Stimulated activated CD4-positive, alpha-beta T cell treated with anti-CD3 and anti-CD28 coated beads, Interleukin-4, amount 100 ng/mL, for 48 hours (primary cell): Measurements from ENCODE around the gene NDUFS6.

ENCODE experiments used
- DNase-seq, 2 donors: peaks; one replicate each; pipeline ENCODE4 v3.0.0-alpha.2; 2020; ENCODE audit warnings: low read depth in 2 of 2

Gene NDUFS6

DNA sequence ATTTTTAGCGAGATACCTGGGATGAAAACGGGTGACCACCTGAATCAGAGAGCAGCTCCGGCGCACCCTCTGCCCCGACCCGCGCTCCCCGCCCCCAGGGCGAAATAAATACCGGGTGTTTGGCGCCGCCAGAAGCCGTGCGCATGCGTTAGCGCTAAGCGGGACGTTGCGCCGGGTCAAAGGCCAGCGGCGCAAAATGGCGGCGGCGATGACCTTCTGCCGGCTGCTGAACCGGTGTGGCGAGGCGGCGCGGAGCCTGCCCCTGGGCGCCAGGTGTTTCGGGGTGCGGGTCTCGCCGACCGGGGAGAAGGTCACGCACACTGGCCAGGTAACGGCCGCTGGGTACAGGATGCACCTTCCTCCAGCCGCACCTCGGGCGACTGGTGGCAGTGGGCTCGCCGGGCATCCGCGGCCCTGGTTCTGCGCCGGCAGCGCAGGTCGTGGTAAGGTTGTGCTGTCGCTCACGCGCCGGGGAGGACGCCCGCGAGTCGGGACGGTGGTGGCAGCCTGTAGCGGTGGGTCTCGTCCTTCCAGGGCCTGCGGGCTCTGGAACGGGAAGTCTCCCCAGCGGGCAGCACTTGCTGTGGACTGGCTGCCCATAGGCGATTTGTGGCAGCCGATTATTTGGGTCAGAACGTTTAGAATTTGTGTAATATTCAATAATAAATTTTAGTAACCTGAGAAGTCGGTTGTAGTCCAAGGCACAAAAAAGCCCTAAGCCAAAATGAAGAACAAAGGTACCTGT is at the start of gene NDUFS6:
TSS of gene NDUFS6 (plus strand) at position 186 of the 745 bp plus-strand sequence. CDS start at position 197, 11 bp downstream.
- peak; percentile 65 to 78 for DNase-seq

DNA sequence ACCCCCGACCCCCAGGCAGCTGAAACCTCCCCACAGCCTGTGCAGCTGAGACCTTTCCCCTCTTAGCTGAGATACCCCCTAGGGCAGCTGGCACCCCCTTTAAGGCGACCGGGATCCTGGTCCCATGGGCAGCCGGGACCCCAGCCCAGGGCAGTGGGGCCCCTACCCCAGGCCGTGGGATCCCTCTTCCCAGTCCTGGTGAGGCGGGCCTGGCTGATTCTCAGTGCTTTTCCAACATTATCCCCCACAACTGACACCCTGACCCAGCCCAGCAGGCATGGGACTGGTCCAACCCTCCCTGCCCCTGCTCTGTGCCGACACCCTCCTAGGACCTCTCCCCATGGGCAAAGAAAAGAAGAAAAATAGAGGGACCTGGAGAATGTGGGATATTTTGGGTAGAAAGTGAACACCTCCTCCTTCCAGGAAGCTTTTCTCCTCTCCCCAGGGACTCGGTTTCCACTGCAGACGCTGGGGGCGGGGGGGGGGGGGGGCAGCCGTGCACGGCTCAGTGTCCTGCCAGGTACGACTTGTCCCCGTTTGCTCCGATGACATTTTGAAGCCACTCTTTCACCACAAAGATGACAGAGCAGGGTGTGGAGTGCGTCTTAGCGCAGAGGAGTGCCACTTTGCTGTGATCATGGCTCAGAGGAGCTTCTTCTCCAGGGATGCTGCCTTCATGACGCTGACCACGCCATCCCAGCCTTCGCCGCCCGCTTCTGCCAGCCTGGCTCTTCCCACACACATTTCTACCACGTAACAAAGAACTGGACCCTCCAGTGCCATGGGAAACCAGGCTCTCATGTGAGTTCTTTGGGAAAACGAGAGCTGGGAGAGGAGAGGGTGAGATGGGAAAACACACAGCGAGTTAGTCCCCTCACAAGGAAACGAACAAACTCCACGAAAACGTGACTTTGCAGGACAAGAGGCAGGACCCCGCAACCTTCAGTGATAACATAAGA is 49.1 kb upstream of the NDUFS6 start:
- DNase-seq = no peak

DNA sequence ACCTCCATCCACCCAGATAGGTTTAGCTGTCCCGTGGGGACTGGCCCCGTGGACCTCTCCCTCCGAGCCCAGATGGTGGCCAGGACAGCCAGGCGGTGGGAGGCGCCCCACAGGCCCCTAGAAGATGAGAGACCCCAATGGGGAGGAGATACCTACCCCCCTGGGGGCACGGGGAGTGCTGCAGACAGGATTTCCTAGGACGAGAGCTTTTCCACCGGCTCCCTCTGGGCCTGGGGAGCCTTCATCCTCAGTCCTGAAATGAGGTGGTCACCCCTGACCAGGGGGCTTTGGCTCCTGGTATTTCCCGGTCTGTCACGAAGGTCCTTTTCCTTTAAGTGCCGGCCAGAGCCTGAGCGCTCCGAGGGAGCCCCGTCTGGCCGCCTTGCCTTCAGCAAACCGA is 48.3 kb upstream of the NDUFS6 start:
- no peak for DNase-seq

DNA sequence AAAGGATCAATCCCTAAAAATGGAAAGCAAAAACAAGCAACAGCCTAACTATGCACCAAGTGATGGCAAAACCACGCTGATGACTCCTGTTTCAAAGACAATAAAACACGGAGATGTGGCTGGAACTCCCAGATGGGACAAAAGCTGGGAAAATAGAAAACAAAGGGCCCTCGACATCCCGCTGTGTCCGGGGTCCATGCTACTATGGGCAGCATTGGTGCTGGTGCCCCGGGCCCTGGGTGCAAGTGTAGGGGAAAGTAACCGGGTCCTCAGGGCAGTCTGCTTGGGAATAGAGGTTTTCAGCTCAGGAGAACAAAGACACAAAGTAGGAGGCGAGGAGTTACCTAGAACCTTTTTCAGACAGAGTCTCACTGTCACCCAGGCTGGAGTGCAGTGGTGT is 47.7 kb upstream of the NDUFS6 start:
- no peak for DNase-seq

DNA sequence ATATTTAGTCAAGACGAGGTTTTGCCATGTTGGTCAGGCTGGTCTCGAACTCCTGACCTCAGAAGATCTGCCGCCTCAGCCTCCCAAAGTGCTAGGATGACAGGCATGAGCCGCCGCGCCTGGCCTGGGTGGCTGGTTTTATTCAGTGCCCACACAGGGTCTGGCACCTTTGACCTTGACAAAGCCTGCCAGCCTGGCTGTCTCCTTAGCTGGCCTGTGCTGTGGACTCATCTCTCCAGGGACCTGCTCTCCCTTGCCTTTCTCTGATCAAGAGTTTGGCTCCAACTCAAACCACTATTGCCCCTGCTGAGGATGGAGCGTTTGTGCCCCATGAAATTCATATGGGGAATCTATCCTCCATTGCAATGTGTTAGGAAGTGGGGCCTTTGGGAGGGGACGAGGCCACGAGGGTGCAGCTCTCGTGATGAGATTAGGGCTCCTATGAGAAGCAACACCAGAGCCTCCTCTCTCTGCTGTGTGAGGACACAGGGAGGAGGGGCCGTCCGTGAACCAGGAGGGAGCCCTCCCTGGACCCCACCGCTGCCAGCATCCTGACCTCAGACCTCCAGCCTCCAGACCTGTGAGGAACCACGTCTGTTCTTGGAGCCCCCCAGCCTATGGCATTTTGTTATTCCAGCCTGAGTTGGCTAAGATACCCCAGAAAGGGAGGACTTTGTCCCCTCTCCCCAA is 46.5 kb upstream of the NDUFS6 start:
- DNase-seq = no peak

DNA sequence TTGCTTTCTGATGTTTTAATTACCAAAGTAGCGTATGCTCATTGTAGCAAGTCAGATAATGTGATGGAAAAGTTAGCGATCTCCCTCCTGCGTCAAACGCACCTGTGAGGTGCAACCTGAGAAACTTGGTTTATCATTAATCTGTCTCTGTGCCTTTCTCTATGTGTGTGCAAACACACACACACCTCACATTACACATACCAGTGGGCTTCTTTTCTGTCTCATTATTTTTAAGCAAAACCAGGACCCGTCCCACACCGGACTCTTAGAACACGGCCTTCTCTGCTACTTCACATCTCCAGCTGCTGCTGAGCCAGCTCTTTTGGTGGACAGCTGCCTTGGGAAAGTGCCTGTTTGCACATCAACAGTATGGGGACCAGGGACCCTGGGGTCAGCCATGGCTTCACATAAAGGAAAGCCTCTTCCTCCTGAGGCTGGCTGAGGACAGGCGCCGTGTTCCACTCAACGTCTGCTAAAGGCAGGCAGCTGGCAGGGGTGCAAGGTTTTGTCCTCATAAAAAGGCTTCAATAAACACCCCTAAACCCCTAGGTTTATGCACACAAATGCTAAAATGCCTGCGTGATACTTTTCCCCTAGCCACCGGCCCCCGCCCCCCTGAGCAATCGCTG is 45.8 kb upstream of the NDUFS6 start:
- no peak for DNase-seq

DNA sequence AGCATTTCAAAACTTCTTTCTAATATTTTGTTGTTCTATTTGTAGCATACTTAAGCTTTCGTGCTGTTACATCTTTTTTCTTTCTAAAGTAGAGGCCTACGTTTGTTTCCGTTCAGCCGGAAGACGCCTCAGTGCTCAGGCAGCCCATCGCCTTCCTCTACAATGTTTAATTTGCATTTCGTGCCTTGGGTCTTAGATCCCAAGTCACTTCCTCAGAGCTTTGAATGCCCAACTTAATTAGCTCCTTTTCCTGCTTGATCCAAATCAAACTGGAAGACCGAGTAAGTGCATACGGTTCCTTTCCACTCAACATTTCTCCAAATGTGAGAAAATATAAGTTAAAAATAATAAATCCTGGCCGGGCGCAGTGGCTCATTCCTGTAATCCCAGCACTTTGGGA is 44.7 kb upstream of the NDUFS6 start:
- no peak for DNase-seq

DNA sequence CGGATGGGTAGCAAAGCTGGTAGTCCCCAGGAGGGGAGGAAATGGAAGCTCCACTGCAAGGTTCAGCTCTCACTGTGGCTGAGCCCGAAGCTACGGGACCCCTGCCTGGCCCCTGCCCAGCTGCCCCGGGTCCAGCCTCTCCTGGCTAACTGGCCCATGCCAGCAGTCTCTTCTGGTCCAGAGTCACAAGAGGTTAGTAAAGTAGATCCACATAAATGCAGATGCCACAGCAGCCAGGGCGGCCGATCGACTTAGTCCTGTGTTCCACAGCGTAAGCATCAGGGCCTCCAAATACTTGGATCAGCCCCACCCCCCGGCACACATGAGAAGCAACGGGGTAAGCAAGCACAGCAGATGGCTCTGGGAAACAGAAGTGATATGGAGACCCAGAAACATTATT is 43.7 kb upstream of the NDUFS6 start:
- DNase-seq = no peak

DNA sequence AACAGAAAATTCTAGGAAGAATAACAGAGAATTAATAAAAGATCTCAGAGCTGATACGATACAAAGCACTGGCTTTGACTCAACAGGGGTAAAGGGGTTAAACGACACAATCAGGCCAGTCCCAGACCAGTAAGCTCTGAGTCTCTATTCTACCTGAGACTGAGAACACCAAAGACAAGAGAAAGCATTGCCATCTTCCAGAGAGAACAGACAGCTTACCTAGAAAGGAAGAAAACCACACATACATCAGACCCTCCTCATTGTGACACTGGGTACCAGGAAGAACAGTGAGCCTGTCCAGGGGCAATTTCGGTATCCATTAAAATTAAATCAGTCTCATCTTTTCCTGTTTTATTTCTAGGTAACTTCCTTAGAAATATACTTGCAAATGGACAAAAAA is 42.6 kb upstream of the NDUFS6 start:
- no peak for DNase-seq

DNA sequence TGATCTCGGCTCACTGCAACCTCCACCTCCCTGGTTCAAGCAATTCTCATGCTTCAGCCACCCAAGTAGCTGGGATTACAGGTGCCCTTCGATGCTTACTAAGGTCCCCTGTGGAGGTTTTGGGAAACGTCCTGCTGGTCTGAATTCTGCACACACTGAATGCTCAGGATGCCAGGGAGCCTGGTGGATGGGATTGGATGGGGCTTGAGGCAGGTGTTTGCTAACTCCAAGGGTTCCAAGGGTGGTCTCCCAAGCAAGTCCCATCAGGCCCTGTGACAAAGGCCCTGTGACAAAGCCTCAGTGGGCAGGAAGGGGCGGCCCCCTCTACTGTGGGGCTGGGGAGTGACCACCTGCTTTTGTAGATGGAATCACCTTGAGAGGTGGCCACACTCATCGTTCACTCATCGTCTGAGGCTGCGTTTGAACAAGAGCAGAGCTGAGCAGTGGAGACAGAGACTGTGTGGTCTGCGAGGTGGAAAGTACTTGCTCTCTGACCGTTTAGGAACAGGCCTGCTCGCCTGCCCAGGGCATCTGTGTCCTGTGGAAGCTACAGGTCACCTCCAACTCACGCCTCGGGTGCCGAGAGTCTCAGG is 41.7 kb upstream of the NDUFS6 start:
- no peak for DNase-seq

DNA sequence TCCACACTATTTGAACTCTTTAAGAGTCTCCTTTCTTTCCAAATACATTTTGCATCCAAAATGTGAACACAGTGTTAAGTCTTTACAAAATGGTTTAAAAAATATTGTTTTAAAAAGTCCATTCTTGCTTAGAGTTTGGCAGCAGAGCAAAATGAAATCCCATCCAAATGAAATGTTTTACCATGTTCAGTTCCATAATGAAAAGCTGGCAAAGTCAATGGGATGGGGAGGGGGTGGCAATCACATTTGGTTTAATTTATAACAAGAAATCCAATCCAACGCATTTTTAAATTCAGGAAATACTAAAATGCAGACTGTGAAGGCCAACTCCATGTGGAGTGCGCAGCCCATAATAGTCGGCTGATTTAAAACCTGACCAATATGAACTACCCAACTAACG is 41.0 kb upstream of the NDUFS6 start:
- DNase-seq = no peak

DNA sequence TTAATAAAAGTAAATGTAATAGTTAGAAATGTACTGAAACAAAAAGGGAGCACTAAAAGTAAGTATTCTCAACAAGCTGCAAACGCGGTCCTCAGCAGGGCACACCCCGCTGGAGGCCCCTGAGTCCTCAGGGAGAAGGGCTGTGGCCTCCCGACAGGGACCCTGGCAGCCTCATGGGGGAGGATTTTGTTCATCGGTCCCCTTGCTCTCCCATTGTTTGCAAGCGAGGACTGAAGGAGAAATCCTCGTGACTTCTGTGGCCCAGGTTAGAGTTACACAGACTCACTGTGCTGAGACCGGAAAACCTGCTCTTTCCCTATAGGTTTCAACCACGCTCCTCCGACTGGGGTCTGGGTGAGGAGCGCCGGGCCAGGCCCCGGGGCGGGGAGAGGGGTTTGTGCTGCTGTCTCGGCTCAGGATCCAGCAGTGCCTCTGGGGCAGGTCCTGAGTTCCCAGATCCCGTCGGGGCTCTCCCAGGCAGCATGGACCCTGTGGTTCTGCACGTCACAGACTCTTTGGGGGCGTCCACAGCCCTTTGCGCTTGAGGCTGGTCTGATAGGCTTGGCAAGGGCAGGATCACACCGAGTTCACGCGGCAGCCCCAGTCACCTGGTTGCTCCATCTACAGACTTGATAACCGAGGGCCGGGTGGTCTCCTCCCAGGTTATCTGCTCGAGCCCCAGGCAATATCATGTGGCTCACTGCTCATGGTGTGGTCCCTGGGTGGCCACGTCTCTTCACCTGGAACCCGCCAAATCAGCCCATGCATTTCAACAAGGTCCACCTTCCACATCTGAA is 40.4 kb upstream of the NDUFS6 start:
- DNase-seq = no peak

DNA sequence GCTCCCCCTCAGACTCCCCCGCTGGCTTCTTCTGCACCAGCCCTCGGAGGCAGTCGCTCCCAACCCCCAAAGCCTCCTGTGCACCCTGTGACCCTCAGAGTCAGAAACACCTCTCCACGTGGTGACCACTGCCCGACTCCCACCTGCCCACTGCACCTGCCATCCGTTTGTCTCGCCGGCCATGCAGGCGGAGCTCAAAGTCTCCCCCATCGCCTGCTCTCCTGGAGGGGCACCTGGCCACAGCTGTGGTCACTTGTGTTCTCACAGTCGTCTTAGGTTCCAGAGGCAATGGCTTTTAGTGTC is 39.8 kb upstream of the NDUFS6 start:
- no peak for DNase-seq

DNA sequence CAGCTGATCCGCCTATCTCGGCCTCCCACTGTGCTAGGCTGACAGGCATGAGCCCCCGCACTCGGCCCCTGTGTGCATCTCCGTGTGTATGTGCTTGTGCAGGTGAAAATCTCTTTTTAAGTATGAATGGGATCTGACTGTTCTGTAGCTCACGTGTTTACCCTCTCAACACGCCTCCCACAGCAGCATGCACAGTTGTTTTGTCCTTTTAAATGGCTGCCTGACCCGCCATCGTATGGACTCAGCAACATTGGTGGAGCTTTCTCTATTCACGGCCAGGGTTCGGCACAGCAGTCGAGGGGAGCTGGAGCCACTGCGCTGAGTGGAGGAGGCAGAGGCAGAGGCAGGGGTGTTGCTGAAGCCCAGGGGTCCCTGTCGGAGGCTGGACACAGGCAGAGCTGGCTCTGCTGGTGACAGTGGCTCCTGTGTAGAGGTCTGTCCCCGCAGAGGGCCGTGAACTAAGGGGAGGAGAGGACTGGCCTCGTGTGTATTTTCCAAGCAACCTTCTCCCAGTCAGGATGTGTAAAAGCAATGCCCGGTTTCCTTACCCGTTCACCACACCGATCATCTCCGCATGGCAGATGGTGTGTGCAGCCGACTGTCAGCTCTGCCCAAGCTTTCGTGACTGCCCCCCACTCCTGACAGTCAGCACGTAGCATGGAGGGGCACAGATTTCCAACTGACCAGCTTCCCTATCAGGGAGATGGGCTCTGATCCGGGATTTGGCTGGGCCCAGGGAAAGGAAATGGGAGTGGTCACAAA is 38.9 kb upstream of the NDUFS6 start:
- DNase-seq = no peak

DNA sequence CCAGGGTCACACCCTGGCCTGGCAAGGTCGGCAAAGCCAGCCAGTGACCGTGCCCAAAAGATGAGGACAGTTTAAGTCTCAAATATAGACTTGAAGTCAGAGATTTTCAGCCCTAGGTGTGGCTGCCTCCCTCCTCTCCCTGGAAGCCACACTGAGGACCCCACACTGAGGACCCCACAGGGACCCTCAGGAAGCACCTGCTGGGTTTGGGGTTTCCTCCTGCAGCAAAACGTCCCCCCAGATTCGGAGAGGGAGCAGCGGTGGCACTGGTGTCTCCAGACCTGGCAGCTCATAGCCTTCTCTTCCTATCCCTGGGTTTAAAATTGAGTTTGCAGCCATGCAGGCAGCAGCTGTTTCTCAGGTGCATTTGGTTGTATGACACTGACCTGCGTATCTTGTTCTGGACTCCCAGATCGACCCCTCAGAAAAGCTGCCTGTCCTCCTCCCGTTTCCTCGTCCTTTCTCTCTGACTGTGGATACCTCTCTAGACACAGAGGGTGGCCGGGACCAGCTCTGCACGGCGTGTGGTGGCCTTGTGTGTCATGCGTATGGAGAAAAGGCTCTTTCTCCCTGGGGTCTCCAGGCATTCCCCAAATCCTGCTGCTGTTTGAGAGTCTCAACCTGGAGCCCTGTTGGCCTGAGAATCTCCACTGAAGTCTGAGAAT is 38.2 kb upstream of the NDUFS6 start:
- DNase-seq = no peak

DNA sequence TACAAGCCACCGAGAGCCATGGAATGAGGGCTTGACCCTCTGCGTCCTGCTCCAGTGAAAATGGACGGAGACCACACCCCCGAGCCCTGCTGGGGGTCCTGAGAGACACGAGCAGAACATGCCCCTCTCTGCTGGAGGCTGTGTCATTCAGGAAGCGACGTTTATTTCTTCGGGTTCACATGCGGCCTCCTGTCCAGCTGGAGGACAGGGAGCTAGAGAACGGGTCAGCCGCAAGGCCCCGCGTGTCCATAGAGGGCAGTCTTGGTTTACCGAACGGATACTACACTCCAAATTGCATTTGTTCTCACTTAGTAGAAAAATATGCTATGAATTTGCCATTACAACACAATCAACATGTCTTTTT is 37.7 kb upstream of the NDUFS6 start:
- DNase-seq = peak; percentile 11 to 13

DNA sequence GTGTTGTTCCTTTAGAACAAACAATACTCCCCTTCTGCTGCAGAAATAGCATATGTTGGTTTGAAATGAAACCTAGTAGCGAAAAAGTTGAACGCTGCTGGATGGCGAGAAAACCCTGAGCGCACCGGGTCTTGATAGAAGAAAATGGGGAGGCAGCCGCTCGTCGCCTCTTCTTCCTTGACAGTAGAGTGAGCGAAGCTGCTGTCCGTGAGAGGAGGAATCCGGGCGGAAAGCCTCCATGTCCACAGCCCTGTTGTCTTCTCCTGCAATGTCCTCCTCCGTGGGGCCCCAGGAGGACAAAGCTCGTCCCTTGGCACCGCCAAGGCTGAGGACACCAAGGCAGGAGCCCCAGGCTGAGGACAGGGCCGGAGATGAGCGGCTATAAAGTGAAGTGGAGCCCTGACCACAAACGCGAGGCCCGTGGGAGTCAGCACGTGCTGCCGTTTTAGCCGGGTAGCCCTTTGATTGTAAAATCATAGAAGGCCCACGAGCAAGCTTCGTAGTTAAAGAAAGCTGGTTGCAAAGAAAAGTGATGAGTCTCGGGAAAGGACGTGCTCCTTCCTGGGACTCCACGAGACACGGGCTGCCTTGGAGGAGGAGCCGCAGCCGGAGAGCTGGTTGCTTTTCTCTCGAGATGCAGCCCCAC is 37.1 kb upstream of the NDUFS6 start:
- DNase-seq = no peak

DNA sequence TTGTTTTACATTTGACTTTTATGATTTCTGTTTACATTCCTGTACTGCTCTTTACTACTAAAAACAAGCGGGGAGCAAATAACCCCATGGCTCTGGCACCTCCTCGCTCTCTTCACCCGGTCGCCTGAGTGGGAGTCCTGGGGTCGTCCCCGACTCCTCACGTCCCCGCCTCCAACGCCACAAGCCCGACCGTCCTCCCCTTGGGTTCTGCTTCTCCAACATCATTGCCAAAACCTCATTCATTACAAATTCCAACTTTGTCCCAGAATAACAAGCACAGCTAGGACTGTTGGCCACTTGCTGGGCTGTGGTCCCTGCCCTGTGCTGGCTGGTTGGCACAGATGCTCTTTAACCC is 36.6 kb upstream of the NDUFS6 start:
- no peak for DNase-seq
